Activated effector memory CD4-positive, alpha-beta T cell treated with Interleukin-2 at 50 U/mL for 16 hours (primary cell): ENCODE data around the gene TLR5.

Experiments
- DNase-seq: peaks from one replicate; pipeline ENCODE4 v3.0.0-alpha.2; 2020

The TLR5 gene

DNA sequence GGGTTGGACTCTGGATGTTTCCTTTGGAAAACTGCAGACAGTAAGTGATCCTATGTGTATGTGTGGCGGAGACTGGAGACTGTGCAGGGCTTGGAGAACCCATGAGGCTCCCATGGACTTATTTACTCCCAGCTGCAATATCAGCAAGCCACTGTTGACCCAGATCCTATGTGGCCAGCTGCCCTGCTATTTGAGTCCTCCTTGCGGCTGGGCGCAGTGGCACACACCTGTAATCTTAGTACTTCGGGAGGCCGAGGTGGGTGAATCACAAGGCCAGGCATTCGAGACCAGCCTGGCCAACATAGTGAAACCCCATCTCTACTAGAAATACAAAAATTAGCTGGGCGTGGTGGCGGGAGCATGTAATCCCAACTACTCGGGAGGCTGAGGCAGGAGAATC, 83.5 kb downstream of the TLR5 start:
- no peak for DNase-seq
